ENCODE data around the gene EIF2B4. TPM values are rescaled to one million over a fixed set of nuclear protein-coding genes. Genes with fewer than 3 reads are reported as not detected.
"Not testable (repeated sequence)": the region's sequence is repeated elsewhere in the genome, so short reads cannot be mapped to it uniquely, and the experiment has no call there.

The EIF2B4 gene
- polyA plus RNA-seq, 12 donors: 29.0 to 37.7 (median 32.5) TPM; not detected in 1

DNA sequence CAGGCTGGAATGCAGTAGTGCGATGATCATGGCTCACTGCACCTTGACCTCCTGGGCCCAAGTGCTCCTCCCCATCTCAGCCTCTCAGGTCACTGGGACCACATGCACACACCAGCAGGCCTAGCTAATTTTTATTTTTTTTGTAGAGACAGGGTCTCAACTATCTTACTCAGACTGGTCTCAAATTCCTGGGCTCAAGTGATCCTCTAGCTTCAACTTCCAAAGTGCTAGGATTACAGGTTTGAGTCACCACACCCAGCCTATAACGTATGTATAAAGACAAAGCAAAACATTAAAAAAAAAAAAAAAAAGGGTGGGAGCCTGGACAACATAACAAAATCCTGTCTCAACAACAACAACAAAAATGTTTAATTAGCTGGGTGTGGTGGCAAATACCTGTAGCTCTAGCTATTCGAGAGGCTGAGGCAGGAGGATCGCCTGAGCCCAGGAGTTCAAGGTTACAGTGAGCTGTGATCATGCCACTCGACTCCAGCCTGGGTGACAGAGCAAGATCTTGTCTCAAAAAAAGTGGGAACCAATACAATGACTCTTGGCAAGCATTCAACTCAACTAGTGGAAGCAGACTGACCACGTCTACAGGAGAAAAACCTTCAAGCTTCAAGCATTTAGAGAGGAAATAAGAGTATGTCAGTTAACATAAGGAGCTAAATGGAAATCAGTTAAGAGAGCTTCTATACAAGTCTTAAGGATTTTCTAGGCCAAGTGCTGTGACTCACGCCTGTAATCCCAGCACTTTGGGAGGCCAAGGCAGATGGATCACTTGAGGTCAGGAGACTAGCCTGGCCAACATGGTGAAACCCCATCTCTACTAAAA is 16.2 kb downstream of the EIF2B4 start:
- no peak for DNase-seq

DNA sequence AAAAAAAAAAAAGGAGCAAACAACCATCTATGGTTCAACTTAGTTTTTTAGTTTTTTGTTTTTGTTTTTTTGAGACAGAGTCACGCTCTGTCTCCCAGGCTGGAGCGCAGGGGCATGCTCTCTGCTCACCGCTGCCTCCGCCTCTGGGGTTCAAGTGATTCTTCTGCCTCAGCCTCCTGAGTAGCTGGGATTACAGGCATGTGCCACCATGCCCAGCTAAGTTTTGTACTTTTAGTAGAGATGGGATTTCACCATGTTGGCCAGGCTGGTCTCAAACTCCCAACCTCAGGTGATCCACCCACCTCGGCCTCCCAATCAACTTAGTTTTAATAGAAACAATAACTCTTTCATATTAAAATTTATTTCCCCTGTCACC is 16.8 kb downstream of the EIF2B4 start:
- not testable (repeated sequence) for DNase-seq

DNA sequence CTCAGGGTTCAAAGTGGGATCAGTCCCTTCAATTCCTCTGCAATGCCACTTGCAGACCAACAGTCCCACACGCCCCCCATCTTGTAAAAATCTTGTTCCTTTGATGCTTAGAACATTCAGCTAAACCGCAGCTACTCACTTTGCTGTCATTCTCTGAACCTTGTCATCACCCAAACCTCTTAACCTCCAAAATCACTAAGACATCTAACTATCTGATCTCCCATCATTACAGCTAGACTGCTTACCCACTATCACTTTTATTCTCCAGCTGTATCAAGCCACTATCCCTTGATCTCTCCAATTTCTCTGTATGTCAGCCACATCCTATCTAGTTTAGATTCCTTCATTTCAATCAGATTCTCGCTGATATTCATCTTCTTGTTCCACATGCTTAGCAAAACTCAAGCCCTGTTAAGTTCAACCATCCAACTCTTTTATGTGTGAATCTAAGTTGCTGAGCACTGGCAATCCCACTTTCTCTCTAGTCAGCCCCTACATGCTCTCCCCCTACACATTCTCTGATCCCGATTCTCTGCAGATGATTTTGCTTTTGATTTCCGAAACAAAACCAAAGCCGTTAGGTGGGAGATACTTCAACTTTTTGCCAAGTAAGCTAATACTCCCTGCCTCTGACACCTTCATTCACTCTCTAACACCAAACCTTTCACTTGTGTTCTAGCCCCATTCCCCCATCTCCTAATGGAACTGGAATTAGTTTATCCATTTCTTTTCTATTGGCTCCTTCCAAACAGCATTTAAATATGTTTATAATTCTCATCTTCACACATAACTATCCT is 18.1 kb downstream of the EIF2B4 start:
- DNase-seq: no peak

DNA sequence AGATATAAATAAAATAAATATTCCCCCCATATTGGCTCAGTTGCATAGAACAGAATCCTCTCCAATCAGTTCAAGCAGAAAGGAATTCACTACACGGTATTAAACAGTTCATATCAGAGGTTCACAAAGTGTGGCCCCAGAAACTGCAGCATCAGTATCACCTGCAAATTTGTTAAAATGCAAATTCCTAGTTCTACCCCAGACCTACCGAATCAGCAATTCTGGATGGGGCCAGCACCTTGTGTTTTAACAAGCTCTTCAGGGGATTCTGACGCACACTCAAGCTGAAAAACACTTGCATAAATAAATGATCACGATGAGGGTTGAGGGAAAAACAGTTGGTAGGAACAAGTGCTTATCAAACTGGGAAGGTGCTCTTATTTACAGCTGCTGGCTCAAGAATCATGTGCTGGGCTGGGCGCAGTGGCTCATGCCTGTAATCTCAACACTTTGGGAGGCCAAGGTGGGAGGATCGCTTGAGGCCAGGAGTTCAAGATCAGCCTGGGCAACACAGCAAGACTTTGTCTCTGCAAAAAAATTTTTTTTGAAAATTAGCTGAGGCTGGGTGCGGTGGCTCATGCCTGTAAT is 19.9 kb downstream of the EIF2B4 start:
- no peak for DNase-seq

DNA sequence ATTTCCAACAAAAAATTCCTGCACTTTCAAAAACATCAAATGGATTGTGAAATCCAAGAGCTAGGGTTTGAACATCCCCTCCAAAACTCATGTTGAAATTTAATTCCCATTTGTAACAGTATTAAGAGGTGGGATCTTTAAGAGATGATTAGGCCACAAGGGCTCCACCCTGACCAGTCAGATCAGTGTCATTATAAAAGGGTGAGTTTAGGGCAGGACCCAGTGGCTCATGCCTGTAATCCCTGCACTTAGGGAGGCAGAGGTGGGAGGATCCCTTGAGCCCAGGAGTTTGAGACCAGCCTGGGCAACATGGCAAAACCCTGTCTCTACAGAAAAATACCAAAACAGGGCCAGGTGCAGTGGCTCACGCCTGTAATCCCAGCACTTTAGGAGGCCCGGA is 22.5 kb downstream of the EIF2B4 start:
- no peak for DNase-seq

DNA sequence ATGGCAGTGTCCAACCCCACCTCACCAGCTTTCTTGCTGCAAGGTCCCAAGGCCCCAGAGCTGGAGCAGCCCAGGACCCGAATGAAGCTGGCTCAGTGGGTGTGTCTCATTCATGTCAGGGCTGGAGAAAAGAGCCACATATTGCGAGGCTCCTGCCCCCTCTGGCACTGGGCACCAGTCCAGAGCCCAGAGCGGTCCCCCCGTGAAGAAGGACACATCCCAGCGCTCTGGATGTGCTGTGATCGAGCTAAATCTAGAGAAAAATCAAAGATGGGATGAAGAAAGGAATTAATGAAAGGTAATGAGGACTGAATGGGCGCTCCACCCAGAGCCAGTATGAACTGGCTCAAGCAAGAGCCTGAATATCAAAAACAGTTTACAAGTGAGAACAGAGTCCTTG is 34.0 kb downstream of the EIF2B4 start:
- no peak for DNase-seq

DNA sequence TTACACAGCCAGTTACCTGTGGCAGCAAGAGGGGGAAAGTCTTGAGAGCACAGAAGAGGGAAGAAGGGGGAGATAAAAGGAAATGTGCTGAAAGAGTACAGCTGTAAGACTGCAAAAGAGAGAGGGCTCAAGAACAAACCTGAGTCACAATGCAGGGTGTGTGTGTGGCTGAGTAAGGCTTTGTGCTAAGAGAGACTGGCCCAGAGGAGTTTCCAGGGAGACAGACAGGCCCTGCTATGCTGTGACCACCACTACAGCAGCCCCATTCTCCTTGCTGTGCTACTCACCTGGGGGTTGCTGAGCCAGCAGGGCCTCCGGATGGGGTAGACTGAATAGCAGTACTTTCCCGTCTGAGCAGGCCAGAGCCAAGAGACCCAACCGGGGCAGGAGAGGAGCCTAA is 34.8 kb downstream of the EIF2B4 start:
- no peak for DNase-seq

DNA sequence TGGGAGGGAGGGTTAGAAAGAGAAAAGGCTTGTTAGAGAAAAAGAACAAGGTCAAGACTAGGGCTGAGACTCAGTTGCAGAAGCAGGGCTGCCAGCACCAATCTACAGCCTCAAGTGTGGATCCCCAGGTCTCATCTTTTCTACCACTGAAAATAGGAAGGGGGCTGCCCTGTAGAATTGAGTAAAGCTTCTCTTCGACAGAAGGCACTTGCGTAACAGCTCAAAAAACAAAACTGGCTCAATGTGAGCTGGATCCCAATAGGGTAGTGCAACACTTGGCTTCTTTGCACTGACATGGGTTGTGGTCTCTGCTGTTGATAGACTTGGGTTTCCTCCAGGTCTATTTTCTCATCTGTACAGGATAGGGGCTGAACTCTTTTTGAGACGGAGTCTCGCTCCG is 45.4 kb downstream of the EIF2B4 start:
- no peak for DNase-seq

DNA sequence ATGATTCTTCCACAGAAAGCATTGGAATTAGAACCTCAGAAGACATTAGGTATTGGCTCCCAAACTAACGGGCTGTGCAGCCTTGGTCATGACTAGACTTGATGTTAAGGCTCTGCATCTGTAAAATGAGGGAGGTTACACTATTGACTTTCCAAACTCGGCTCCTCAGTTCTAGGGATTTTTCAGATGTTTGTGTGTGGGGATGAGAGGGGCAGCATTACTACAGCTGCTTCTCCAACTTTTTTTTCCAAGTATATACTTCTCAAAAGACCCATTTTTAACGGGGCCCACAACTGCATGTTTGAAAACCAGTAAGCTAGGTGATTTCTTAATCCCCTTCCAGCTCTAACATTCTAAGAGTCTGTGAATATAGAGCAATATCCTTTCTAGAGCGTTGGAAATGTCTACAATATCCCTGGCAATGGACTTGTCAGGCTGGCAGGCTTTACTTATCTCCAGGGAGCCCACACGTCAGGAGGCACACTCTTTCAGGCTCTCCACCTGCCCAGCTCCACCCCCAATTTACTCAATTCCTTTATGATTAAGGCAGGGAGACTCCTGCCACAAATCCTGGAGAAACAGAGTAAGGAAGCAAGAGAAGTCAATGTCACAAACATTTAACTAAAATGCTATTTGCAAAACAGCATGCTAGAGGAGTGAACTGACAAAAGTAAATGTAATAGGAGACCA is 46.4 kb downstream of the EIF2B4 start:
- DNase-seq: no peak

DNA sequence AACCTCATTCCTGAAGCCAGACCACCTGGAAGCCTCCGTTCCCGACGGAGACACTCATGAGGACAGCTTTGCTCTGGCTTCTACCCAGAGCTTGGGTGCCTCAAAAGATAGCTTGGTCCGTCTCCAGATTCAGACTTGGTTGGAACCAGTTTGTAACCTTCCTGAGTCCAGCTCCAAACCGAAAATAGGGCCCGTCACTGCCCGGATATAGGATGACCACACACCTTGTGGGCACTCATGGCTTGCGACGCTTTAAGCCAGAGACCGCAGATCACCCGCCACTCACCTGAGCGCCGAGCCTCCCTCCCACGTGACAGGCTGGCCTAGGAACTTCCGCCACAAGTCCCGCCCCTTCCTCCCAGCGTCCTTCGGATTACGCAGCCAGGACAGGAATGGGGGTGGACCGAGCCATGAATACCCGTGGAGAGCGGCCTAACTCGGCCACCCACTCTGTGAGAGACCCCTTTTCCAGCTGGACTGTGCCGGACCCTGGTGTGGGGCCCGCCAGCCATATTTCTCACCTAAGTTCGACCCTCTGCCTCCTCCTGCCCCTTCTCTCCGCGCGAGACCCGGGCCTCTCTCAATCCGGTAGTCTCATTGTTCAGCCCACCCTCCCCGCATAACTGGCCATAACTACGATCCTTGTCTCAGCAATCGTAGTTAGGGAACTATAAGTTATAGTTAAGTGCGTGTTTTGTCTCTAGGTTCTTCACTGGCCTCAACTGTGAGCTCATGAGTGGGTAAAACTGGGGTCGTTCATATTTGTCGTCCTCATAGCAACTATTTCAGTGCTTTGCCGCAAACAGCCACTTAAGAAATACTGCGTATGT is 47.2 kb downstream of the EIF2B4 start, which contains the start of gene MPV17:
TSS of gene MPV17 (minus strand) at position 332 of the 830 bp plus-strand sequence. CDS start 580 bp downstream, outside the sequence.
- peak; percentile 90 for DNase-seq

DNA sequence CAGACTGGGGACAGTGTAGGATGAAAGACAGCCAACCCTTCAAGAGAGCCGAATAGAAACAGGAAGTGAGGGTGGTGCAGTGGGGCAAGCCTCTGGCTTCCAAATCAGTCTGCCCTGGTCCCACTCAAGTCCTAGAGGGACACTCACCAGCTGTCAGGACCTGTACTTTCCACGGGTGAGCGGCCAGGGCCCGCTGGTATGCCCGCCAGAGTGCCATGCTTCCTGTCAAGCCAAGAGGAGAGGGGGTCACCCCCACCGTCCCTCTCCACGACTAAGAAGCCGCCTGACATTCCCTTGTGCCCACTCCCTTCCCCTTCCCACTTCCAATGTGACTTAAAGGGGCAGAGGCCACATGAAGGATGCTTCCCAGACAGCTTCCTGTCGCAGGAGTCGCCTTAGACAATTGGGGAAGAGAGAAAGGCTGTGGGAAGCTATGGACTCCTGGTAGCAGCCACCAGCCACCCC is 47.8 kb downstream of the EIF2B4 start:
- DNase-seq: no peak

DNA sequence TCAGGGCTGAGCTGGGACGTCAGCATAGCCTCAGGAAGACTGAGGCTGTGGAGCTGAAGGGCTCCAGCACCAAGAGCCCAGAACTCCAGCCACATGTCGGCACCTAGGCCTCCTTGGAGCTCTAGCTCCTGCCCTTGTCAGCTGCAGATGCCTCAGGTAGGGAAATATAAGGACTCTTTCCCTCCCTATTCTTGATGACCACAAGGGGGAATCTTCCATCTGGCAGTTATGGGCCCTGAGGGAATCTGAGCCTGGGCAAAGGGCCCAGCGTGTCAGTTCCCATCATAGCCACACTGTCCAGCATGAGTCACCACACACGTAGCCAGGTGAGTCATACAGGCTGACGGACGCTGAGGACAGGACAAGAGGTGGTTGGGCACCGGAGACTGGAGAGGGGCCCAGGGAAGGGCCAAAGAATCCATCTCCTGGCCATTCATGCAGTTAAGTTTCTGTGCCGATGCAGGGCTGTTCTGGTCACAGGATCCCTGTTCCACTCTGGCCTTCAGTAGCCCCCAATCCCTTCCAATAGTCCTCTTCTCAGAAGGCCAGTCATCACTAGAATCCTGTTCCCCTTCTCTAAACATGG is 49.1 kb downstream of the EIF2B4 start:
- DNase-seq: no peak

DNA sequence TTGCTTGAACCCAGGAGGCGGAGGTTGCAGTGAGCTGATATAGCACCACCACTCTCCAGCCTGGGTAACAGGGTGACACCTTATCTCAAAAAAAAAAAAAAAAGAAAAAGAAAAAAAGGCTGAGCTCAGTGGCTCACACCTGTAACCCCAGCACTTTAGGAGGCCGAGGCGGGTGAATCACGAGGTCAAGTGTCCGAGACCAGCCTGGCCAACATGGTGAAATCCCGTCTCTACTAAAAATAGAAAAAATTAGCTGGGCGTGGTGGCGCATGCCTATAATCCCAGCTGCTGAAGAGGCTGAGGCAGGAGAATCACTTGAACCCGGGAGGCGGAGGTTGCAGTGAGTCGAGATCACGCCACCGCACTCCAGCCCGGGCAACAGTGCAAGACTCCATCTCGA is 50.3 kb downstream of the EIF2B4 start:
- DNase-seq: not testable (repeated sequence)

DNA sequence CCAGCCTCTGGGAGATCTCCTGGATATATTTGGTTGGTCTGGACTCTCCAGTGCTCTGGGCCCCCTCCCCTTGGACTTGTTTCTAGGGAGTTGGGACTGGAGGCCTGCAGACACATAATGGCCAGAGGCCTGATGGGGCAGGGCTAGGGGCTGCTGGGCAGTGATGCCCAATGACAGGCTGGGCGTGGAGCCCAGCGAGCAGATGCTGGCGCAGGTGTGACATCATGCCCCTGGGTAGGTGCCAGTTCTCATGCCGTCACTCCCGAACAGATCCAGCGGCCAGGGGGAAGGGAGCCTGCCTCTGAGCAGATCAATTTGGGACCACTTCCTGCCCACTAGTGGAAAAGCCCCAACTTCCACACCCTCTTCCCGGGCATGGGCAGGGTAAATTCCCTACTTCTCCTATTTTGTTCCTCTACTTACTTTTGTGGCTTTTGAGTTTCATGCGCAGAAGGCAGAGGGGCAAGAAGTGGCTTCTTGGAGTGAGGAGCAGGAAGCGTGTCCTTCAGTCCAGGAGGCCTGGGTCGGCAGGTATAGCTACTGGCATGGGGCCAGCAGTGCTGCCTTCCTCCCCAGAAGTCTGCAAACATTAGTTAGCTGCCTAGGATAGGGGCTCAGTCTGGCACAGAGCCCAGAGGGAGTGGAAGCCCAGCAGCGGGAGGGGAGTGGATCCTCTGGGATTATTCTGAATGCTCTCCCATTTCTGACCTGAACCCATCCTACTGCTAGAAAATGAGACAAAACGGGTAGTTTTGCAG is 53.3 kb downstream of the EIF2B4 start:
- DNase-seq: no peak

DNA sequence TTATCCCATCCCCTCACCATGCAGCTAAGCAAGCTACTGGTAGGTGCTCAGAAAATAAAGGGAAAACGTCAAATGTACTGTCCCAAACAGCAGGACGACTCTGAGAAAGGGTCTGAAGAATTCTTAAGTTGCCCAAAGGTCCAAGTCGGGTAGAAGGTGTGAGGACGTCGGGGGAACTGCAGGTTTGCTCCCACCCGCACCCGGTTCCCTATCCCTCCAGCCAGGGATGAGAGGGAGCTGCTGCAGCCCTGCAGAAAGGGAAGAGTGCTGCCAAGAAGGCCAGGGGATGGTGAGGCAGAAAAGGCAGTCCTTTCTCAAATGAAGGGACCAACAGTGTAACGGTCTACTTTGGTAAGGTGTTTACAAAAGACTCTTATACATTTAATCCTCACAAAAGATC is 55.0 kb downstream of the EIF2B4 start:
- DNase-seq: no peak

DNA sequence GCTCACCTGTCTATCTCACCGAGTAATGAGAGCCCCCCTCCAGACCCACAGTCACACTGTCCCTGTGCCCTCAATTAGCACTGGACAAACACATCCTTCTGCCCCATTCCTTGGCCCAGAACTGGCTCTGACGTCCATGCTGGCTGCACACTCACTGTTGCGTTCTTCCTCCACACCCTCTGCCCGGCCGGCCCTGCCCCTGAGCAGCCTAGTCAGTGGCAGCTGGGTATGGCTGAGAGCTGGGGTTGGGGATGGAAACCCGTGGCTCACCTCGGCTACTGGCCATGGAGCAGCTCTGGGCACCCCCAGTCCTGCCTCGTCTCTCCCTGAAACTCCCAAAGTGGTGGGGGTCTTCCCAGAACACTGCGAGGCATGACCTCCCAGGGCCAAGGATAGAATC is 55.4 kb downstream of the EIF2B4 start:
- DNase-seq: no peak
